Measurements from ENCODE around the gene BSDC1. TPM values are rescaled to one million over a fixed set of nuclear protein-coding genes. Genes with fewer than 3 reads are reported as not detected.
A peak's percentile ranks its signal among the peaks of the same experiment; 100 is the strongest.

Gene BSDC1
- total and polyA plus RNA-seq, 2 of the 13 experiments (the other 11 are each of a cell fraction or from before 2014, with no cell fraction given), result 40.3 to 64.2 TPM

GRCh38 chr1:32394141-32394889 is at the start of gene BSDC1 (continued):
- peak; percentile 86; the same call in 1 of the 2 replicates for TF ChIP-seq ZSCAN5A (CRISPR knock-in tag; IDR thresholded peaks at IDR 0.05; ENCODE audit: borderline replicate concordance)
- peak; percentile 14; the same call in 1 of the 2 replicates for TF ChIP-seq HIVEP1 (CRISPR knock-in tag; IDR thresholded peaks at IDR 0.05)
- TF ChIP-seq HOXA9 (CRISPR knock-in tag; IDR thresholded peaks at IDR 0.05; ENCODE audit: borderline replicate concordance), result no peak
- TF ChIP-seq ZNF138 (CRISPR knock-in tag; IDR thresholded peaks at IDR 0.05; ENCODE audit: low read depth), result peak; percentile 60; the same call in 1 of the 2 replicates
- TF ChIP-seq MTA1 (CRISPR knock-in tag; IDR thresholded peaks at IDR 0.05; ENCODE audit: borderline replicate concordance), result 0 out of 2 replicates have a peak, but pooled peaks have one; percentile 60
- TF ChIP-seq FOXC1 (CRISPR knock-in tag; IDR thresholded peaks at IDR 0.05; ENCODE audit: borderline replicate concordance), result 0 out of 2 replicates have a peak, but pooled peaks have one; percentile 84
- TF ChIP-seq ZBTB3 (CRISPR knock-in tag; IDR thresholded peaks at IDR 0.05; ENCODE audit: borderline replicate concordance, low read depth), result 0 out of 2 replicates have a peak, but pooled peaks have one; percentile 61
- TF ChIP-seq ERF (CRISPR knock-in tag; IDR thresholded peaks at IDR 0.05), result peak; percentile 74
- TF ChIP-seq ARNTL (CRISPR knock-in tag; IDR thresholded peaks at IDR 0.05), result peak; percentile 13; the same call in 1 of the 2 replicates
- TF ChIP-seq HBP1 (CRISPR knock-in tag; IDR thresholded peaks at IDR 0.05; ENCODE audit: low read depth), result peak; percentile 81; the same call in 1 of the 2 replicates
- TF ChIP-seq CREB1 (IDR thresholded peaks at IDR 0.05), result peak; percentile 91
- TF ChIP-seq CREB1 (CRISPR knock-in tag; IDR thresholded peaks at IDR 0.05), result peak; percentile 94
- TF ChIP-seq BATF2 (CRISPR knock-in tag; IDR thresholded peaks at IDR 0.05), result 0 out of 2 replicates have a peak, but pooled peaks have one; percentile 18
- peak; percentile 81 for TF ChIP-seq IRF2 (CRISPR knock-in tag; IDR thresholded peaks at IDR 0.05)
- peak; percentile 100 for TF ChIP-seq ATF2 (CRISPR knock-in tag; IDR thresholded peaks at IDR 0.05)
- peak; percentile 93 for TF ChIP-seq ZFY (CRISPR knock-in tag; IDR thresholded peaks at IDR 0.05)
- peak; percentile 21; the same call in 1 of the 2 replicates for TF ChIP-seq ZFP36L1 (CRISPR knock-in tag; IDR thresholded peaks at IDR 0.05)
- no peak; the same call in 1 of the 2 replicates for TF ChIP-seq MTF2 (CRISPR knock-in tag; IDR thresholded peaks at IDR 0.05; ENCODE audit: borderline replicate concordance)
- TF ChIP-seq HOMEZ (CRISPR knock-in tag; IDR thresholded peaks at IDR 0.05; ENCODE audit: low read depth), result peak; percentile 87
- 0 out of 2 replicates have a peak, but pooled peaks have one; percentile 43 for TF ChIP-seq PCBP1 (IDR thresholded peaks at IDR 0.05; ENCODE audit: borderline replicate concordance, low read depth, low read length)
- TF ChIP-seq ZMYM4 (CRISPR knock-in tag; IDR thresholded peaks at IDR 0.05), result peak; percentile 89
- no peak for TF ChIP-seq ZFP36L2 (CRISPR knock-in tag; IDR thresholded peaks at IDR 0.05)
- peak; percentile 42; the same call in 1 of the 2 replicates for TF ChIP-seq SIX4 (CRISPR knock-in tag; IDR thresholded peaks at IDR 0.05)

All from HepG2 (cell line).